Heart right ventricle (tissue), 16 donors: ENCODE results near the gene AQP2. TPM values are rescaled to one million over a fixed set of nuclear protein-coding genes. Genes with fewer than 3 reads are reported as not detected.

Experiments
- ATAC-seq, 8 donors: fragments of 200-7000 bp; cut with Tn5 transposase; one replicate each; pipeline ENCODE4 v1.9.1; 2020; ENCODE audit warnings: mild to moderate bottlenecking in 8 of 8, moderate library complexity in 8 of 8, moderate number of reproducible peaks in 1 of 8
- DNase-seq, 2 donors: peaks; one replicate each; pipeline ENCODE4 v3.0.0-alpha.2; 2020
- H3K27ac ChIP-seq, 10 donors: fragments of 200-600 bp; sonication (generic) in 2 of 10; one replicate each; pipeline versions ENCODE4 v1.5.0 to v1.8.0; 2020 to 2022; ENCODE audit warnings: mild to moderate bottlenecking in 3 of 10
- H3K27me3 ChIP-seq, 7 donors: fragments of 200-600 bp; one replicate each; pipeline ENCODE4 v1.8.0; 2021 to 2022; ENCODE audit warnings: mild to moderate bottlenecking in 2 of 7
- H3K36me3 ChIP-seq, 9 donors: fragments of 200-600 bp; sonication (generic) in 1 of 9; one replicate each; pipeline versions ENCODE4 v1.5.0 to v1.8.0; 2020 to 2022; ENCODE audit warnings: mild to moderate bottlenecking in 2 of 9
- H3K4me1 ChIP-seq, 9 donors: fragments of 200-600 bp; sonication (generic) in 1 of 9; one replicate each; pipeline versions ENCODE4 v1.5.0 to v1.8.0; 2020 to 2022; ENCODE audit warnings: mild to moderate bottlenecking in 4 of 9
- H3K4me3 ChIP-seq, 10 donors: fragments of 200-600 bp; sonication (generic) in 2 of 10; one replicate each; pipeline versions ENCODE4 v1.5.0 to v1.8.0; 2020 to 2022; ENCODE audit warnings: mild to moderate bottlenecking in 7 of 10, moderate library complexity in 2 of 10
- H3K9me3 ChIP-seq, 11 donors: fragments of 200-600 bp in 10 of 11; sonication (generic) in 2 of 11; one replicate each; pipeline versions ENCODE4 v1.5.0 to v1.8.0; 2013 to 2022; ENCODE audit warnings: mild to moderate bottlenecking in 2 of 11, control low read depth in 1 of 11, moderate library complexity in 1 of 11
- WGBS, 2 donors: extraction: QIAGEN DNeasy Blood & Tissue Kit; methylation state at CpG; one replicate each; pipeline ENCODE4 v1.1.7; 2013; ENCODE audit warnings: inconsistent platforms in 1 of 2; 5-methylcytosine and 5-hydroxymethylcytosine counted together
- intact Hi-C, 10 donors: fragments of 100-400 bp; cut with DNase I; formaldehyde crosslinking; loops; one replicate each; pipeline versions ENCODE4 v1.11.1 to v1.14.2; 2022
- polyA plus RNA-seq, 2 donors: library from polyadenylated mRNA; stranded (reverse); fragments of 200-250 nt; gene quantifications; one replicate each; pipeline ENCODE4 v1.2.3, GENCODE V29; 2013
- total RNA-seq, 10 donors: library from RNA; stranded (reverse); fragmentation: NEBNext Ultra II Directional in 3 of 10; extraction: Animal tissue kit (Norgen Biotek cat#: 25700) in 3 of 10; gene quantifications; one replicate each; pipeline versions ENCODE4 v1.2.1 to v1.2.4, GENCODE V29; 2021 to 2023
- TF ChIP-seq, protein P1 (sequence below), 9 donors: fragments of 200-600 bp; sonication (generic) in 2 of 9; IDR thresholded peaks; one replicate each; pipeline versions ENCODE4 v1.5.0 to v1.8.0; 2021 to 2022; ENCODE audit warnings: antibody characterized with exemption in 9 of 9, mild to moderate bottlenecking in 5 of 9, moderate library complexity in 1 of 9
- donor health status: Arrhythmogenic right ventricular cardiomyopathy.
- donor health status: ischemic (EF 13 %, LVEDD 7.1; RV severe dilation, severe dysfunction).
- donor health status: healthy with polysubstance abuse.
- donor health status: DM: no; HTN: yes; CAD: no.
- donor health status: DM: no; HTN: no; CAD: no.
- donor health status: ischemic (EF 25% LVEDD 6.9; RV normal size, moderate dysfunction).
- donor health status: ischemic (EF 25% LVEDD 5.7; RV mildly dilated, moderate dysfunction).
- donor health status: healthy.
- donor health status: DM: yes; HTN: yes; CAD: no.
- donor health status: Ischemic cardiomyopathy.
- donor health status: ischemic (EF 35%, LVEDD 5.7; RV mildly dilated, moderate dysfunction).
- donor health status: nonischemic (EF 11% LVEDD 7.7; RV severe dilation, severe dysfunction).
- donor health status: DM: yes; HTN: yes; CAD: no.
- donor health status: PGD.
- donor health status: ischemic (EF 29% LVEDD 5.4; RV normal size, mild dysfunction).
- donor health status: nonischemic (EF 23%, LVEDD 6.1; RV moderate dilation, normal function).

Gene AQP2
- total and polyA plus RNA-seq, 12 donors: 0.04 TPM; not detected in 11

DNA sequence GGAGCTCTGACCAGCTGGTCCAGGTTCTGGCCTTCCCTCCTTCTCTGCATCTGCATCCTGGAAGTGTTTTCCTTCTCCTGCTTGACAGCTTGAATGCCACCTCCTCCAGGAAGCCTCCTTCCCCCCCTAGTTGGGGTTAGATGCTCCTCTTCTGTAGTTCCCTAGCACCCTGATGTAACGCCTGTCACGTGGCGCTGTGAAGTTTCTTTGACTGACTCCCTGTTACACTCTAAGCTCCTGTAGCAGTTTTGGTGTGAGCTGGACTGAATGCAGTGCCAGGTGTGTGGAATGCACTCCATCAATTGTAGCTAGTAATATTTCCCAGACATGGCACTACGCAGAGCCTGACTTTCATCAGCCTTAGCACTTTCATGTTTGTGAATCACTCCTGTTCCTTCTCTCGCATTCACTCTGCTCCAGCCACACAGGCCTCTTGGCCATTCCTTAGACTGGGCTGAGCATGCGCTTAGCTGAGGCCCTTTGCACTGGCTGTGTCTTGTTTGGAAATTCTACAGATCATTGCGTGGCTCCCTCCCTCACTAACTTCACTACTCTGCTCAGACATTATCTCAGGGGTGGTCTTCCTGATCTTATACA lies 44.7 kb upstream of the AQP2 start:
- DNase-seq: no peak
- Histone ChIP-seq H3K27ac (no peak overlapping the region), H3K4me1 (peaks cover 0 to 14% (median 10%) of the 10 kb centered on the region in 9 donors), H3K9me3 (no peaks in the 10 kb centered on the region), H3K4me3 (no peak overlapping the region), H3K27me3 (peaks cover 0 to 51% (median 27%) of the 10 kb centered on the region in 7 donors), H3K36me3 (no peaks in the 10 kb centered on the region)
- intact Hi-C loops: no loop called here
- 97% methylated on average over 7 of the region's 7 CpGs for WGBS, 2 donors
- ATAC-seq: no peak
- TF ChIP-seq, protein P1, sequence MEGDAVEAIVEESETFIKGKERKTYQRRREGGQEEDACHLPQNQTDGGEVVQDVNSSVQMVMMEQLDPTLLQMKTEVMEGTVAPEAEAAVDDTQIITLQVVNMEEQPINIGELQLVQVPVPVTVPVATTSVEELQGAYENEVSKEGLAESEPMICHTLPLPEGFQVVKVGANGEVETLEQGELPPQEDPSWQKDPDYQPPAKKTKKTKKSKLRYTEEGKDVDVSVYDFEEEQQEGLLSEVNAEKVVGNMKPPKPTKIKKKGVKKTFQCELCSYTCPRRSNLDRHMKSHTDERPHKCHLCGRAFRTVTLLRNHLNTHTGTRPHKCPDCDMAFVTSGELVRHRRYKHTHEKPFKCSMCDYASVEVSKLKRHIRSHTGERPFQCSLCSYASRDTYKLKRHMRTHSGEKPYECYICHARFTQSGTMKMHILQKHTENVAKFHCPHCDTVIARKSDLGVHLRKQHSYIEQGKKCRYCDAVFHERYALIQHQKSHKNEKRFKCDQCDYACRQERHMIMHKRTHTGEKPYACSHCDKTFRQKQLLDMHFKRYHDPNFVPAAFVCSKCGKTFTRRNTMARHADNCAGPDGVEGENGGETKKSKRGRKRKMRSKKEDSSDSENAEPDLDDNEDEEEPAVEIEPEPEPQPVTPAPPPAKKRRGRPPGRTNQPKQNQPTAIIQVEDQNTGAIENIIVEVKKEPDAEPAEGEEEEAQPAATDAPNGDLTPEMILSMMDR (IDR thresholded peaks at IDR 0.05): no peak

DNA sequence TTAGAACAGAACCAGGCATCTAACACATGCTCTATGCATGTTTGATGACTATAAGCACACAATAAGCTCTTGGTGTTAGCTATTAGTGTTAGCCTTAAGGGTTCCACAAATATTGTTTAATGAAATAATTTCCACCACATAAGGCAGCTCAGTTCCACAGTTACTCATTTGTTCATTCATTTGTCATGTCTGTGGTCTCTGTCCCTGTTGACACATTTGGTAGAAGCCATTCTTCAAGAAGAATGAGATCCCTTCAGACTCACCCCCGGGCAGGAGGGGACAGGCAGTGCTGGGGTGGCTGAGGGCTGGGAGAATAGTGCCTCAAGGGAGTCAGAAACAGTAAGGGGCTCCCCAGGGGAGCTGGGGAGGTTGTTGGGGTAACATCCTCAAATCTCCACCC lies 43.2 kb upstream of the AQP2 start:
- peaks cover 0 to 38% (median 19%) of the 10 kb centered on the region in 7 donors for H3K27me3 ChIP-seq
- TF ChIP-seq, protein P1 (IDR thresholded peaks at IDR 0.05): no peak
- no peak overlapping the region for H3K4me3 ChIP-seq
- H3K9me3 ChIP-seq: no peaks in the 10 kb centered on the region
- intact Hi-C loops: no loop called here
- H3K36me3 ChIP-seq: no peaks in the 10 kb centered on the region
- H3K27ac ChIP-seq: no peak overlapping the region
- ATAC-seq (no peak), DNase-seq (no peak)
- H3K4me1 ChIP-seq: peaks cover 0 to 14% (median 10%) of the 10 kb centered on the region in 9 donors
- 73 to 80% methylated on average over 1 of the region's 1 CpG for WGBS, 2 donors

DNA sequence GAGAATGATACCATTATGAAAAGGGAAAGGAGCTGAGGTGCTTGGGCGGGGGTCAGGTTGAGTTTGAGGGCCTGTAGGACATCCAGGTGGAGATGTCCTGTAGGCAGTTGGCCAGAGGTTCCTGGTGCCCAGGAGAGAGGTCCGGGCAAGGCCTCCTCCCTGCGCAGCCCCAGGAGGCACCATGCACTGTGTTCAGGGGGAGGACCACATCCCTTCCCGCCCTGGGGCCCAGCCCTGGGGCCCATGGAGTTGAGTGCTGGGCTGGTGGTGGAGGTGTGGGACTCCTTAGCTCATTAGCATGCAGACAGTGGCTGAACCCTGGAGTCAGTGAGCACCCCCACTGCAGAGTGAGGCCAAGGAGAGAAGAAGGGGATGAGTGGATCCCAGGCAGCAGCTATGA lies 41.2 kb upstream of the AQP2 start:
- Histone ChIP-seq H3K4me1 (peaks cover 0 to 7% (median 0%) of the 10 kb centered on the region in 9 donors), H3K9me3 (no peaks in the 10 kb centered on the region), H3K27ac (no peak overlapping the region), H3K4me3 (no peak overlapping the region), H3K27me3 (peaks cover 0 to 22% (median 5%) of the 10 kb centered on the region in 7 donors), H3K36me3 (no peaks in the 10 kb centered on the region)
- no peak for ATAC-seq
- intact Hi-C loops: no loop called here
- 92 to 96% methylated on average over 4 of the region's 4 CpGs for WGBS, 2 donors
- DNase-seq: no peak
- TF ChIP-seq, protein P1 (IDR thresholded peaks at IDR 0.05): no peak

DNA sequence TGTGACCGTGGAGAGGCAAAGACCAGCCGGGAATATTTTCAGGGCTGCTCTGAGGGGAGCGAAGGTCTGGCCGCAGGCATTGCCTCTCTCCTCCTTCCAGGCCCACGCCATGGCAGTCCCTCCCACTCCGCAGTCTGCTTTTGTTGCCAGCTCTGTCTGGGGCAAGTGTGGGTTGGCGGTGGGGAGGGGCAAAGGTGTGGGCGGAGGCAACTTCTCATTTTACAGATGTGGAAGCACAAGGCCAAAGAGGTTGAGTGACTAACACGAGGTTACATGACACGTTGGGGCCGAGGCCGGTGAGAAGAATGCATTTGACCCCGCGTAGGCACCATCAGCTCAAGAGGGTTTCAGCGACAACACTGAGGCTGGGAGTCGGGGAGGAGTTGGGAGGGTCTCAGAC lies 40.7 kb upstream of the AQP2 start:
- H3K27ac ChIP-seq: no peak overlapping the region
- no peaks in the 10 kb centered on the region for H3K36me3 ChIP-seq
- intact Hi-C loops: no loop called here
- TF ChIP-seq, protein P1 (IDR thresholded peaks at IDR 0.05): no peak
- H3K4me3 ChIP-seq: no peak overlapping the region
- H3K4me1 ChIP-seq: peaks cover 0 to 7% (median 0%) of the 10 kb centered on the region in 9 donors
- DNase-seq (no peak), ATAC-seq (no peak)
- peaks cover 0 to 20% (median under 1%) of the 10 kb centered on the region in 7 donors for H3K27me3 ChIP-seq
- no peaks in the 10 kb centered on the region for H3K9me3 ChIP-seq
- 78 to 80% methylated on average over 16 of the region's 16 CpGs for WGBS, 2 donors
